ENCODE data around the gene UGCG.

GRCh38 chr9:111878946-111879345, 17.7 kb upstream of the UGCG start:
- TF ChIP-seq CTCF (IDR thresholded peaks at IDR 0.05), result no peak
- TF ChIP-seq REST (IDR thresholded peaks at IDR 0.05; ENCODE audit: insufficient read depth in 1 of 2, low read depth in 2 of 2, low read length in 1 of 2), result no peak
